Measurements from ENCODE around the gene TMPRSS15.

Gene TMPRSS15

DNA sequence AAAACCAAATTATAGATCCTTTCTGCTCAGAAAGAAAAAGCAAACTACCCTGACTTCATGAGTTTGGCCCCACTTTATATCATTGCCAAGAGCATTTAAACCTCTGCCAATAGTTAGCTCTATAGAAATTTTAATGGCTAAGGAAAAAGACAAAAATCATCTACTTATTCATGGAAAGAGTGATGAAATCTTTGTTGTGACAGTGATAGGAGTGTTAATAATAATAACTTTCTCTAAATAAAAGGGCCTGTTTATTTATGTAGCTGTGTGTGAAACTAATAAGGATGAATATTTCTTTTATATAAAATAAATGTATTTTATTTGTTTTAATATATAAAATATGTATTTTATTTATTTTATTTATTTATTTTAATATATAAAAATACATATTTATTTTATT is 152.5 kb downstream of the TMPRSS15 start:
- H3K36me3 ChIP-seq (replicated peaks), result no peaks in the 10 kb centered on the region
- in situ Hi-C loops (cut with MboI; ENCODE audit: low sequenced_read_pairs), result no loop called here
- DNase-seq (ENCODE audit: low spot score in 2 of 2), result no peak
- H3K4me3 ChIP-seq, result no peak overlapping the region
- H3K4me1 ChIP-seq, result no peaks in the 10 kb centered on the region; the same call in 1 of the 2 replicates
- no peaks in the 10 kb centered on the region for H3K9me3 ChIP-seq
- H3K27me3 ChIP-seq (ENCODE audit: low read depth), result 0 out of 2 replicates have a peak, but pooled peaks cover 3% of the 10 kb centered on the region

- Histone ChIP-seq H3K27me3 (ENCODE audit: low read depth) (0 out of 2 replicates have a peak, but pooled peaks cover 3% of the 10 kb centered on the region), H3K4me1 (no peaks in the 10 kb centered on the region; the same call in 1 of the 2 replicates), H3K4me3 (no peak overlapping the region), H3K9me3 (no peaks in the 10 kb centered on the region), H3K36me3 (replicated peaks) (no peaks in the 10 kb centered on the region)
- in situ Hi-C loops (cut with MboI; ENCODE audit: low sequenced_read_pairs), result no loop called here
- peak; percentile 17 to 22 for DNase-seq (ENCODE audit: low spot score in 2 of 2)
Measured at GRCh38 chr21:18249672-18250071, 153.9 kb downstream of the TMPRSS15 start.

DNA sequence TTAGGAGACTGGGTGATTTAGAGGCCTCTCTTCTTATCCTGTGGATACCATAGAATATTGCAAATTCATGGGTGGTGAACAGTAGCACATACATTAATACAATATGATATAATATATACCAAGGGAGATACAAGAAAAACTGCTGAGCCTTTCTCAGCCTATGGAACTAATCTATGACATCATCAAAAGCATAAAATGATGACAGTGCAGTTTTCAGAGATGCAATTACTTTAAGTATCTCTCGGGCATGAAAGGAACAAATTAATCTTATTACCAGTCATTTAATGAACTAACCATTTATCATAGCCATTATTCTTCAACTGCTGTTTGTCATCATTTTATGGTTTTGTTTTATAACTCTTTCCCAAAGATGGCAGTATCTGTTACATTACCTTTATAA is 155.4 kb downstream of the TMPRSS15 start:
- DNase-seq (ENCODE audit: low spot score in 2 of 2), result no peak
- H3K27me3 ChIP-seq (ENCODE audit: low read depth), result 0 out of 2 replicates have a peak, but pooled peaks cover 3% of the 10 kb centered on the region
- no peaks in the 10 kb centered on the region for H3K9me3 ChIP-seq
- in situ Hi-C loops (cut with MboI; ENCODE audit: low sequenced_read_pairs), result no loop called here
- no peaks in the 10 kb centered on the region for H3K36me3 ChIP-seq (replicated peaks)
- no peak overlapping the region for H3K4me3 ChIP-seq
- H3K4me1 ChIP-seq, result no peaks in the 10 kb centered on the region; the same call in 1 of the 2 replicates

DNA sequence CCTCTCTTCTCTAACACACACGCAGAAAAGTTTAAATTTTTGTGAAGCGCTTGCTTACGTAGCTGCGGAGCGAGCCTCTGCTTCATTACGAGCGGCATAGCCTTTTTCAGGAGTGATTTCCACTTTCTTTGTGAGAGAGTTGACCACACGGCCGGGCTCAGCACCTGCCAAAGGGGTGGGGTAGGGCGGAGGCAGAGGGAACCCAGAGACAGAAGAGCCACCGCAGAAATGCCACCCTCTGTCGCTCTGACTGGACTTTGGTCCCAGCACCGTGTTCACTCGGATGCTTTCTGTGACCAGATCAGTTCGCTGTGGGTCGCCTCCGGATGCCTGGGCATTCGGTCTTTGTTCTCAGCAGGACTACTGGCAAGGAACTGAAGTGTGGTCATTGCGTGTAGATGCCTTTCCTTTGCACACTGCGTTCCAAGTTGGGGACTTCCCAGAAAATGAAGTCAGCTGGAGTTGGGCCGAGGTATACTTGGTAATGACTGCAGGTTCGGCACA is 158.1 kb downstream of the TMPRSS15 start:
- 0 out of 2 replicates have a peak, but pooled peaks cover 3% of the 10 kb centered on the region for H3K27me3 ChIP-seq (ENCODE audit: low read depth)
- H3K4me1 ChIP-seq, result no peaks in the 10 kb centered on the region
- H3K9me3 ChIP-seq, result no peaks in the 10 kb centered on the region
- peak overlapping the region; percentile 26 for H3K4me3 ChIP-seq
- in situ Hi-C loops (cut with MboI; ENCODE audit: low sequenced_read_pairs), result no loop called here
- DNase-seq (ENCODE audit: low spot score in 2 of 2), result peak in 1 of 2 experiments; percentile 25
- no peaks in the 10 kb centered on the region for H3K36me3 ChIP-seq (replicated peaks)

- peak in 1 of 2 experiments; percentile 12 for DNase-seq (ENCODE audit: low spot score in 2 of 2)
- Histone ChIP-seq H3K27me3 (ENCODE audit: low read depth) (0 out of 2 replicates have a peak, but pooled peaks cover 3% of the 10 kb centered on the region), H3K9me3 (no peaks in the 10 kb centered on the region), H3K36me3 (replicated peaks) (no peaks in the 10 kb centered on the region), H3K4me1 (no peaks in the 10 kb centered on the region), H3K4me3 (peak within 1 kb of the TSS; percentile 26)
- in situ Hi-C loops (cut with MboI; ENCODE audit: low sequenced_read_pairs), result no loop called here
Measured at GRCh38 chr21:18244671-18245463, 158.7 kb downstream of the TMPRSS15 start, which contains the start of gene CHODL. TSS of gene CHODL (plus strand) at chr21:18244833. CDS start at chr21:18245224, 391 bp downstream.

- no peak for DNase-seq (ENCODE audit: low spot score in 2 of 2)
- in situ Hi-C loops (cut with MboI; ENCODE audit: low sequenced_read_pairs), result no loop called here
- Histone ChIP-seq H3K27me3 (ENCODE audit: low read depth) (no peaks in the 10 kb centered on the region), H3K36me3 (replicated peaks) (no peaks in the 10 kb centered on the region), H3K9me3 (no peaks in the 10 kb centered on the region), H3K4me1 (no peaks in the 10 kb centered on the region), H3K4me3 (no peak overlapping the region)
Measured at GRCh38 chr21:18235545-18235944, 168.0 kb downstream of the TMPRSS15 start.

DNA sequence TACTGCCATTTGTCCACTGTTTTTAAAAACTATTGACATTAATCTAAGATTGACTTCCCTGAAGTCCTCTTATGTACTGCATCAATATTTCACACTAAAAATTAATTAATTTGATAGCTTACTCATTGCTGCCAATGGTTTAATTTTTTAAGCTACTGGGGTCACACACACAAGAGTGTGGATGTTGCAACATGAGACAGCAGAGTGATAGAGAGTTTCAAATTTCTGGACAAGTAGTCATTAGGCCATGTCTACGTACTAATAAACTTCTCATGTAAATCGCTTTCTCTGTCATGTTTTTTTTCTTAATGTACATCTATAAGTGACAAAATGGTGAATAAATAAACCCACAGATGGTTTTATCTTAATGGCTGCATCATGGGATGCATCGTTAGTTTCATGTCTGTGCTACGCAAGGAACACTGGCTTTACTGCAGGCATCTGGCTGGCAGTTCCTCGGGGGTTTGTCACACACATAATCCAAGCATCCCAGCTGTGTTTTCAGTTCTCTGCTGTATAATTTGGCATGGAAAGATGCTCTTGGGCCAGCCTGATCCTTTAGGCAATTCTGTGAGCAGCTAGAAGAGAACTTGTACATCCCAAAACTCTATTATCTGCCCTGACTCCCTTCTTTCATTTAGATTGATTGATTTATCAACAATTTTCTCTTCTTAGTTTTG is 175.4 kb downstream of the TMPRSS15 start:
- Histone ChIP-seq H3K4me1 (no peaks in the 10 kb centered on the region), H3K27me3 (ENCODE audit: low read depth) (no peaks in the 10 kb centered on the region), H3K4me3 (no peak overlapping the region), H3K9me3 (no peaks in the 10 kb centered on the region), H3K36me3 (replicated peaks) (no peaks in the 10 kb centered on the region)
- in situ Hi-C loops (cut with MboI; ENCODE audit: low sequenced_read_pairs), result no loop called here
- DNase-seq (ENCODE audit: low spot score in 2 of 2), result no peak

GRCh38 chr21:18222346-18222745 is 181.2 kb downstream of the TMPRSS15 start:
- in situ Hi-C loops (cut with MboI; ENCODE audit: low sequenced_read_pairs), result no loop called here
- DNase-seq (ENCODE audit: low spot score in 2 of 2), result no peak

DNA sequence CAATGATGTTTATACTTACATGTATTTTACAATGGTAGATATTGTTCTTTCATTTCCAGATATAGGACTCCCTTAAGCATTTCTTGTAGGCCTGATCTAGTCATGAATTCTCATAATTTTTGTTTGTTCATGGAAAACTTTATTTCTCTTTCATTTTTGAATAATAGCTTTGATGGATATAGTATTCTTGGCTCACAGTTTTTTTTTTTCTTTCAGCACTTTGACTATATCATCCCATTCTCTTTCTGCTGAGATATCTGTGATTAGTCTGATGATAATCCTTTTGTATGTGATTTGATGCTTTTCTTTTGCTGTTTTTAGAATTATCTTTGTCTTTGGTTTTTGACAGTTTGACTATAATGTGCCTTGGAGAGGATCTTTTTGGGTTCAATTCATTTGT is 183.1 kb downstream of the TMPRSS15 start:
- 0 out of 2 replicates have a peak, but pooled peaks cover 2% of the 10 kb centered on the region for H3K9me3 ChIP-seq
- H3K27me3 ChIP-seq (ENCODE audit: low read depth), result no peaks in the 10 kb centered on the region; the same call in 1 of the 2 replicates
- H3K36me3 ChIP-seq (replicated peaks), result no peaks in the 10 kb centered on the region
- no peak overlapping the region for H3K4me3 ChIP-seq
- no peaks in the 10 kb centered on the region for H3K4me1 ChIP-seq
- in situ Hi-C loops (cut with MboI; ENCODE audit: low sequenced_read_pairs), result no loop called here
- DNase-seq (ENCODE audit: low spot score in 2 of 2), result no peak

More at GRCh38 chr21:18222346-18222745, 181.2 kb downstream of the TMPRSS15 start:
- Histone ChIP-seq H3K4me1 (no peaks in the 10 kb centered on the region), H3K4me3 (no peak overlapping the region), H3K36me3 (replicated peaks) (no peaks in the 10 kb centered on the region), H3K27me3 (ENCODE audit: low read depth) (no peaks in the 10 kb centered on the region), H3K9me3 (0 out of 2 replicates have a peak, but pooled peaks cover 2% of the 10 kb centered on the region)
